ENCODE measurements around the gene ICA1. TPM values are rescaled to one million over a fixed set of nuclear protein-coding genes. Genes with fewer than 3 reads are reported as not detected.

The ICA1 gene
- total RNA-seq, 2 donors from 2014 or later, result 71.2 to 115 TPM

DNA sequence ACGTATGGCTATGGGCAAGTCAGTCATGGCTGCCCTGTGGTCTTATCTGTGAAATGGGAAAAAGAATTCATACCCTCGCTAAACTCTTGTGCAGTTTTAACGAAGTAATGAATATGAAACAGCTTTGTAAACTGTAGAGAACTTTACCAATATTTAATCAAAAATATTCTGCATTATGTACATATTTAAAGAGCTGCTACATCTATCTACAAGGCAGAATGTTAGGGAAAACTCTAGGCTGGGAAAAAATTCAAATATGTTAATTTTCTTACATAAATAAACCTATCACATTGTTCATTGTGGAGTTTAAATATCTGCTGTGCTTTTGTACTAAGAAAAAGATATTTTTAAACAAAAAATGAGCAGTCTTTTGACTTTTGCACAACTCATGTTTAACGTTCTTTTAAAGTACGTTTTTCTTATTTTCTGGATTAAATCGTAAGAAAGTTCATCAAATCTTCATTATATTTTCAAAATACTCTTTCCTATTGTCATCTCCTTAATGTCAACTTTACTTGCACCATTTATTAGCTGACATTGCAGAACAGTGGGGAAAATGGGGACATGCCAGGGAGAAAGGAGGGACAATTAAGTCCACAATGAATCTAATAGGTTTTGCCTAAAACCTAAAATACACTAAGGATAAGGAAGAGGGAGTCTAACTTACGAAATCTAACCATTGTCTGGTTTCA, 57.5 kb downstream of the ICA1 start:
- TF ChIP-seq, protein P1, sequence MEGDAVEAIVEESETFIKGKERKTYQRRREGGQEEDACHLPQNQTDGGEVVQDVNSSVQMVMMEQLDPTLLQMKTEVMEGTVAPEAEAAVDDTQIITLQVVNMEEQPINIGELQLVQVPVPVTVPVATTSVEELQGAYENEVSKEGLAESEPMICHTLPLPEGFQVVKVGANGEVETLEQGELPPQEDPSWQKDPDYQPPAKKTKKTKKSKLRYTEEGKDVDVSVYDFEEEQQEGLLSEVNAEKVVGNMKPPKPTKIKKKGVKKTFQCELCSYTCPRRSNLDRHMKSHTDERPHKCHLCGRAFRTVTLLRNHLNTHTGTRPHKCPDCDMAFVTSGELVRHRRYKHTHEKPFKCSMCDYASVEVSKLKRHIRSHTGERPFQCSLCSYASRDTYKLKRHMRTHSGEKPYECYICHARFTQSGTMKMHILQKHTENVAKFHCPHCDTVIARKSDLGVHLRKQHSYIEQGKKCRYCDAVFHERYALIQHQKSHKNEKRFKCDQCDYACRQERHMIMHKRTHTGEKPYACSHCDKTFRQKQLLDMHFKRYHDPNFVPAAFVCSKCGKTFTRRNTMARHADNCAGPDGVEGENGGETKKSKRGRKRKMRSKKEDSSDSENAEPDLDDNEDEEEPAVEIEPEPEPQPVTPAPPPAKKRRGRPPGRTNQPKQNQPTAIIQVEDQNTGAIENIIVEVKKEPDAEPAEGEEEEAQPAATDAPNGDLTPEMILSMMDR (IDR thresholded peaks at IDR 0.05), result no peak
- no peak for TF ChIP-seq POLR2A (IDR thresholded peaks at IDR 0.05)
- Histone ChIP-seq H3K27ac (no peak overlapping the region), H3K36me3 (replicated peaks in 1 of 2; ENCODE audit: insufficient read depth in 1 of 2, low read depth in 2 of 2) (no peaks in the 10 kb centered on the region), H3K4me1 (no peaks in the 10 kb centered on the region), H3K9me3 (no peaks in the 10 kb centered on the region), H3K27me3 (no peaks in the 10 kb centered on the region), H3K4me3 (no peak overlapping the region)
- 88 to 95% methylated on average over 7 of the region's 7 CpGs for WGBS, 2 donors
- no peak for ATAC-seq
- intact Hi-C loops (cut with DNase I), result no loop called here
- DNase-seq, result no peak

DNA sequence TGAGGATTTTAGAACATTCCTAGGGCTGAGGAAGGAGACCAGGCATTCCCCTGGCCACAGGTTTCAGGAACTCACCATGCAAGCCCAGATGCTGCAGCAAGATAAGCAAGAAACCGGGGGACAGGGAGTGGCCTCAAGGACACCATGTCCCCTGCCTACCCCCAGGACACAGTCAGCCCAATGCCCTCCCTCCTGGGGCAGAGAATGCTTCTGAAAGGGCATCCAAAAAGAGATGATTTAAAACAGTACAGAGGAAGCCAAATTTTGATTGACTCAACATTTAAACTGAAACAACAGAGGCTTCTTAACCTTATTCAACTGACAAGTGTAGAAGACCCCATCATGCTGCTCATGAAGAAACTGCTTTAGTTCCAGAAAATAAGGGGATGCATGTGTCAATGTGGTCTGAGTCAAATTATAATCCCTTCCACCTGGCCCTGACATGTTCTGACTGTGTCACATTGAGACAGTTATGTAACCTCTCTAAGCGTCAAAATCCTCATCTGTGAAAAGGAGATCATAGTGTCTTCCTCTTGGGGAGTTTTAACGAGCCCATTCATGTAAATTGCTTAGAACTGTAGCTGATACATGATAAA, 60.0 kb downstream of the ICA1 start:
- H3K27ac ChIP-seq, result no peak overlapping the region

DNA sequence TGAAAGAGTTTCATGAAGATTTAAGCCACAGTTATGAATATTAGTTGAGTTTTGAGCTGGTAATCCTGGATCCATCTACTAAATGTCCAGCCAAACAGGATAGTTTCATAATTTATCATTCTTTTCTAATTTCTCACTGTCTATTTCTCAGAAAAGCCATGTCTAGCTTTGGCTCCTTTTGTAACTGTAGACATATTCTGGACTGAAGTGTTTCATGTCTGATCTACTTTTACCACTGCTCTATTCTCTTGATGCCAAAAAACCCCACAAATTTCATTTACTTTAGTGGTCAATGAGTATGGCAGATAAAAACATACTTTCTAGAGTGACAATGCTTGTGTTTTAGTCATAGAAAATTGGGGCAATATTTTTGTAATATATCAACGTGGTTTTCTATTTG, 61.2 kb downstream of the ICA1 start:
- 73 to 78% methylated on average over 1 of the region's 1 CpG for WGBS, 2 donors
- ATAC-seq, result no peak
- Histone ChIP-seq H3K27me3 (no peaks in the 10 kb centered on the region), H3K9me3 (no peaks in the 10 kb centered on the region), H3K4me1 (no peaks in the 10 kb centered on the region), H3K4me3 (no peak overlapping the region), H3K36me3 (replicated peaks in 1 of 2; ENCODE audit: insufficient read depth in 1 of 2, low read depth in 2 of 2) (peaks cover 0 to 2% of the 10 kb centered on the region in 2 donors), H3K27ac (no peak overlapping the region)
- intact Hi-C loops (cut with DNase I), result no loop called here
- TF ChIP-seq POLR2A (IDR thresholded peaks at IDR 0.05), result no peak
- no peak for DNase-seq

More for the DNA sequence above, 60.0 kb downstream of the ICA1 start:
- no peaks in the 10 kb centered on the region for H3K36me3 ChIP-seq (replicated peaks in 1 of 2; ENCODE audit: insufficient read depth in 1 of 2, low read depth in 2 of 2)
- no peaks in the 10 kb centered on the region for H3K9me3 ChIP-seq
- peak; percentile 21 for ATAC-seq
- no peaks in the 10 kb centered on the region for H3K4me1 ChIP-seq
- DNase-seq, result no peak
- H3K4me3 ChIP-seq, result no peak overlapping the region
- intact Hi-C loops (cut with DNase I), result no loop called here
- no peaks in the 10 kb centered on the region for H3K27me3 ChIP-seq
- TF ChIP-seq, protein P1 (IDR thresholded peaks at IDR 0.05), result no peak
- no peak for TF ChIP-seq POLR2A (IDR thresholded peaks at IDR 0.05)
- 48 to 63% methylated on average over 3 of the region's 3 CpGs for WGBS, 2 donors

DNA sequence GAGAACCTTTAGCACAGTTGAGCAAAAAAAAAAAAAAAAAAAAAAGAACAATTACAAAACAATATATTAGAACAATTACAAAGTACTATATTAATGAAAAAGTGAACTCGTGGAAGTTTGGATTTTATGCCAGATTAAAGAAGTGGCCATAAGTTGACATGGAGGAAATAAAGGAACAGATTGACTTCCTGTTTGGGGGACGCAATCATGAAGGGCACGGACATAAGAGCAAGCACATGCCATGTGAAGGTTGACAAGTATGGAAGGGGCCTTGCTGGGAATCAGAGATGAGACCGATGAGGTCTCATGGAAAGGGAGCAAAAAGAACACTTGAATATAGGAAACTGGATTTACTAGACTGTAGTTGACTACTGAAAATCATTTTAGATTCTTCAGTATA, 61.7 kb downstream of the ICA1 start:
- Histone ChIP-seq H3K9me3 (no peaks in the 10 kb centered on the region), H3K4me1 (no peaks in the 10 kb centered on the region), H3K27me3 (no peaks in the 10 kb centered on the region), H3K27ac (no peak overlapping the region), H3K36me3 (replicated peaks in 1 of 2; ENCODE audit: insufficient read depth in 1 of 2, low read depth in 2 of 2) (peaks cover 0 to 2% of the 10 kb centered on the region in 2 donors), H3K4me3 (no peak overlapping the region)
- DNase-seq (no peak), ATAC-seq (no peak)
- TF ChIP-seq, protein P1 (IDR thresholded peaks at IDR 0.05), result no peak
- TF ChIP-seq POLR2A (IDR thresholded peaks at IDR 0.05), result no peak
- WGBS, 2 donors, result 74 to 85% methylated on average over 4 of the region's 4 CpGs
- intact Hi-C loops (cut with DNase I), result no loop called here

DNA sequence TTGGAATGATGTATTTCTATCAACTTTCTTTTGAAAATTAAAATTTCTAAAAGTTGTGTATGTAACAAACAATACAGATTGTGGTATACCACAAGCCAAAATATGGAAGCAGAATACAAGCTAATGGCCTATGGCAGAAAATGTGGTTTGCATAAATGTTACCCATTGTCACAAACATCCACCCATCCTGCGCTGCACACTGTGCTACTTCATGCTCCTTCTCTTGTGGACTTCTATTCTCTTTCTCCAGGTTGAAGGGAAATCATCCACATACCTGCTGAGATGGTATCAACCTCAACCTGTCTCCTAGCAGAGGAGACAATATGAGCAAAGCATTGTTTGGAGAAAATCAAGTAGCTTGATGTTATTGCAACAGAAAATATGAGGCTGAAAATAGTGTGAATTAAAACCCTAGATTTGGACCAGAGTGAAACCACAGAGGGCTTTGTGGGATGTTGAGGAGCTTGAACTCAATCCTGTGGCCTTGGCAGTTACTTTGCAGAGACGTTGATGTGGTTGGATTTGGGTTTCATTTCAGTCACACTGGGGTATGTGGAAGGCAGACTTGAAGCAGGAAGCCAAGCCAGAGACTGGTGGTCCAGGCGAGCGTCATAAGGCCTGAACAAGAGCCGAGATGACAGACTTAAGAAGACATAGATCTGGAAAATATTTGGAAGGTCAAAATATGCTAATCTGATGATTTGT, 63.8 kb downstream of the ICA1 start:
- no peak overlapping the region for H3K4me3 ChIP-seq
- WGBS, 2 donors, result 83 to 89% methylated on average over 5 of the region's 5 CpGs
- no peak for DNase-seq
- TF ChIP-seq POLR2A (IDR thresholded peaks at IDR 0.05), result no peak
- TF ChIP-seq, protein P1 (IDR thresholded peaks at IDR 0.05), result no peak
- peaks cover 0 to 2% of the 10 kb centered on the region in 2 donors for H3K36me3 ChIP-seq (replicated peaks in 1 of 2; ENCODE audit: insufficient read depth in 1 of 2, low read depth in 2 of 2)
- H3K27me3 ChIP-seq, result no peaks in the 10 kb centered on the region
- no peaks in the 10 kb centered on the region for H3K4me1 ChIP-seq
- no peak for ATAC-seq
- no peaks in the 10 kb centered on the region for H3K9me3 ChIP-seq
- H3K27ac ChIP-seq, result no peak overlapping the region
- intact Hi-C loops (cut with DNase I), result no loop called here

All from body of pancreas (tissue), 4 donors.